GM18498 (cell line): Measurements from ENCODE around the gene VPS33B.
A peak's percentile ranks its signal among the peaks of the same experiment; 100 is the strongest.
"Not testable (repeated sequence)": the region's sequence is repeated elsewhere in the genome, so short reads cannot be mapped to it uniquely, and the experiment has no call there.

Source experiments
- ATAC-seq: cut with Tn5 transposase; IDR thresholded peaks from one replicate; pipeline ENCODE4 v1.9.1; 2021; ENCODE audit warnings: mild to moderate bottlenecking, moderate library complexity; ENCODE audit not compliant: unreplicated experiment

VPS33B gene

DNA sequence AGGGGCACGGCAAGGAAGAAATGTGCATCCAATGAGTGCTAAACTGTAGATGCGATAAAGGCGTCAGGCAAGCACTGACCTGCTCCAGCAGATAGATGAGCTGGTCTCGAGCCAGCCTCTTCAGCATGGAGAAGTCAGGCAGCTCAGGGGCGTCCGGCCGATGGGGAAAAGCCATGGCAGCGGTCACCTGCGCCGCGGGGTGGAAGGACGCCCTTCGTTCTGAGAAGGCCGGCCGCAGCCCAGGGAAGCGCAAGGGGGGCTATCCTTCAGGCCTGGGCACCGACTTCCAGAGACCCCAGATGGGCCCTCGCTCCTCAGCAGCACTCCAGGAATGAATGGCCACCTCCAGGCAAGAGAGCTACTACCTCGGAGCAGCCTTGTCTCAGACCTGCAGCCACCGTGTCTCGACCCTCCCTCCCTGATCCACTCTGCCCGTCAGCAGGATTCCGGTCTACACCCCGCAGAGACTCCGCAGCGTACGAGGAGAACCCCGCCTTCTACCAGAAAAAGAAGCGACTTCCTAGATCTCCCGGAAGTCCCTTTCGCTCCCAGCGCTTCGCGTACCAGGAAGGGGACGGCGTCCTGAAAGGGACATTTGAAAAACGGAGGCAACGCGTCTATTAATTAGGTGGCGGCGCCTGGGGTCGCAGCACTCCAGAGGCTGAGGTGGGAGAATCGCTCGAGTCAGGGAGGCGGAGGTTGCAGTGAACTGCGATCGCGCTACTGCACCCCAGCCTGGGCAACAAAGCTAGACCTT lies at the start of gene VPS33B:
Gene VPS33B (minus strand): TSS at position 520 of the 757 bp plus-strand sequence. CDS start 345 bp downstream, at position 175.
- ATAC-seq: peak; percentile 68

DNA sequence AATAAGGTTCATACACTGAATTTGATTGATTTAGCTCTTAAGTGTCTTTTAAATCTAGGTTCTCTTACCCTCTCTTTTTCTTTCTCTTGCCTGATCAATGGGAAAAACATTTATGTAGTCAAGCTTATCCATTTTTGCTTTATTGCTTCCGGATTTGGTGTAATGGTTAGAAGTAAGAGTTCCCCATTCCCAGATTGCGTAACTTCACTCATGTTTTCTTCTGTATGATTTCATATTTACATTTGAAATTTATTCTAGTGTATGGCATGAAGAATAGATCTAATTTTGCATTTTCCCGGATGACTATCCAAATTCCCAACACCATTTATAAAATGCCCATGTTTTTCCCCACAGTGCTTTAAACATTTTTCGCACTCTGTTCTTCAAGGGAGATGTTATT lies 49.8 kb upstream of the VPS33B start:
- no peak for ATAC-seq

DNA sequence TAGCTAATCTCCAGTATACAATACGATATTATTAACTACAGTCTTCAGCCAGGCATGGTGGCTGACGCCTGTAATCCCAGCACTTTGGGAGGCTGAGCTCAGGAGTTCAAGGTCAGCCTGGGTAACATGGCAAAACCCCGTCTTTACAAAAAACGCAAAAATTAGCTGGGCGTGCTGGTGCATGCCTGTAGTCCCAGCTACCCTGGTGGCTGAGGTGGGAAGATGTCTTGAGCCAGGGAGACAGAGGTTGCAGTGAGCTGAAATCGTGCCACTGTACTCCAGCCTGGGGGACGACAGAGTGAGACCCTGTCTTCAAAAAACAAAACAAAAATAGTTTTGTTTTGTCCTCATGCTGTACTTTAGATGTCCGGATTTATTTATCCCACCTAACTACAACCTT lies 48.5 kb upstream of the VPS33B start:
- ATAC-seq: no peak

DNA sequence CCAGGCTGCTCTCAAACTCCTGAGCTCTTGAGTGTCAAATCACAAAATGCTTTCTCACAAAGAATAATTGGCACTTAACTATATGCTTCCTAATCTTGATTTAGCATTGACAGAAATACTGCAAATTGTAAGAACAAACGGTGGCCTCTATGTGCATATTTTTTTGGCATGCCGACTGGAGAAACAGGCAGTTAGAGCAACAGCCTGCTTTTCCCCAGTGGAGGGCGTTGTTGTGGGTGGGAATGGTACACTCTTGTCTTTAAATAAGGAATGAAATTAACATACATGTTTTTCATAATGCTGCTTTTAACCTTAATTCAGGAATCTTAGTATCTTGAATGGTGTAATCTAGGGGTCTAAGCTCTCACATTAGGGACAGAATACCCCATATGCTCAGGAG lies 46.6 kb upstream of the VPS33B start:
- ATAC-seq: no peak

DNA sequence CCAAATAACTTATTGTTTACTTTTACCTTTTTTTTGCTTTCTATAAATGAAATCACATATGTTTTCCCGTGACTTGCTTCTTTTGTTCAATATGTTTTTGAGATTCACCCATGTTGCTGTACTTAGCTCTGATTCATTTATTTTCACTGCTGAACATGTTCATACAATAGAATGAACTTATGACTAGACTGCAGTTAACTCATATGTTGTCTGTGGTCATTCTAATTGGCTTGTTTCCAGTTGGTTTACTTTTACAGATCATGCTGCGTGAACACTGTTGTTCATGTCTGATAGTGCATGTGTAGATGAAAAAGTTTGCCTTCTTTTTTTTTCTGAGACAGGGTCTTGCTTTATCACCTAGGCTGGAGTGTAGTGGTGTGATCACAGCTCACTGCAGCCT lies 46.0 kb upstream of the VPS33B start:
- ATAC-seq: no peak

DNA sequence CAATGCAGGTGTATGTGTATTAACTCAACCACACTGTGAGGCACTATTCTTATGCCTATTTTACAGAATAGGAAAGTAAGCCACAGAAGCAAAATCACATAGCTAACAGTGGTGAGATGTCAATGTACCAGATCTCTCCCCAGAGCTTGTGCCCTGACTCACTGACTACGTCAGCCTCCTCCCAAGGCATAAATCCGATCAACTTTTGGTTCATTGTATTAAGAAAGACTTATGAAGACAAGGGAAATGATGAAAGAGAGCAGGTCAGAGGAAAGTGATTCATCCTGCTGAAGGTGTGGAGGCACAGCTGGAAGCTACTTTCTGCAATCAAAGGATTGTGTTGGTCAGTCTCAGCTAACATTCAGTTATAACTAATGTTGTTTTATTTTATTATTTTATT lies 44.6 kb upstream of the VPS33B start:
- no peak for ATAC-seq

DNA sequence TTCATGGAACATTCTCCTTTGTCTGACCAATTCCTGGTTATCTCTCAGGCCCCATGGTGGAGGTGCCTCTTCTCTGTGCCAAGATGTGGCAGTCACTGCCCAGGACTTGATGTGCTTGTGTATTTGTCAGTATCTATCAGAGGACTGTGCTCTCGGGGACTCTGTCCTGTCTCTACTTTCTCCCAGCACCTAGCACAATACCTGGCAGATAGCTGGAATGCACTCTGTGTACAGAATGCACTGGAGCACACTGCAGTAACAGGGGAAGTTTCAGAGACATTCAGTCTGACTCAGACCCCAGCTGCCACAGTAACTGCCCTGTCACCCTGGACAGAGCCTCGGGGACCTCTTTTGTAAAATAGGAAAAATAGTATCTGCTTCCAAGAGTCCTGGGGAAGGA lies 43.1 kb upstream of the VPS33B start:
- no peak for ATAC-seq

DNA sequence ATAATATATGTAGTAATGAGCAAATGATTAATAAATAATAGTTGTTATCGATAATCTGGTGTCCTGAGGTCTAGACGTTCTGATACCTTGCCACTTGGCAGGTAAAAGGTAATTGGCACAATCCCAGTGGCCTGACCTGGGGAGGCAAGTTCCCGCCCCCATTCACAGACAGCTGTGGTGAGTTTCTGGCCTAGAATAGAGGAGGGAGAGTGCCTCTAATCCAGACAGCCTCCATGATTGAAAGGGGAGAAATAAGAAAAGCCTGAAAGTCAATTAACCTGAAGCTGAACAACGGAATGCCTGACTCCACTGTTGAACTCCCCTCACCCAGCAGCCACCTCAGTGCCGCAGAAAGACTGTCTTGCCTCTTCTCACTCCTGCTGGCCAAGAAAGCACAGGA lies 39.6 kb upstream of the VPS33B start:
- no peak for ATAC-seq

DNA sequence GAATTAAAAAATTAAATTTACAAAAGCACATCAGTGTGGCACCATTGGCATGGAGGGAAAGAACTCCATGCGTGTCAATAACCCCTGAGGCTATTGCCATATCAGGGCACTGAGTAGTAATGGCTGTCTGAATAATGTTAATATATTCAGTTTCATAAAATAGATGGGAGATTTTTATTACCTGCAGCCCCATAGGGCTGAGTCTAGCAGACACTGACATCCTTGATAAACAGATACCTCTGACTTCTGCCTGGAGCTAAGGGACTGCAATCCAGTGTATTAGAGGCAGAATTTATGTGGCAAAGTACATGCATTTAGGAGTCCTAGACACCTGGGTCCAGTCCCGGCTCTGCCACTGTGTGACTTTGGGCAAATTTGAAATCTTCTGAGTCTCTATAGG lies 38.8 kb upstream of the VPS33B start:
- ATAC-seq: no peak

DNA sequence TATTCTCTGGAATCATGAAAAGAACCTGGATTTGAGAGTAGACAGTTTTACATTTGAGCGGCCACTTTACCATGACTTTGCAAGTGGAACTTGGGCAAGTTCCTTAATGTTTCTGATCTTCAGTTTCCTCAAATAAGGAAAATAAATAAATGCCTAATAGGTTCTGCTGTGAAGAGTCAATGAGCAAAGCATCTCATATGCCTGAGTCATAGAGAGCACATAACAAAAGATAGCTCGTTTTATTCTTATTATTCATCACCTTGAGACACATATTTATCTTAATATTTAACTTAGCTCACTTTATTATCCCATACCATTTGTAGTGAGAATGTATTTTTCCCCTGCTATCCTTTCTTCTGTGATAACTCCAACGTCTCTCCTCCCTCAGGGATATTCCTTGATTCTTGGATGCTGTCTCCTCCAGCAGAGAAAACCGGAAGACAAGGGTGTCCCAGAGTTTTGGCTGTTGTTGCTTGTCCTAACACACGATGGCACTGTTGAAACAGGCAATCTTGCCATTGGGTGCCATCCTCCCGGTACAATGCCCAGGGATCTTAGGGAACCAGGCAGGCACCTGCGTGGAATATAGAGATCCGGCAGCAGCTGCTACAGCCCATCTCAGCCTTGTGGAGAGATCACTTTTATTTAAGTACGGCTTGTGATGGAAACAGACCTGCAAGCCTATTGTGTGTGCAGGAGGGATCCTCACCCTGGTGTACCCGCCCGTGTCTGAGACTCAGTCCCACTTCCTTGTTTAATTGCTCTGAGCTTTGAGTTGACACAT lies 33.3 kb upstream of the VPS33B start:
- peak; percentile 57 for ATAC-seq

DNA sequence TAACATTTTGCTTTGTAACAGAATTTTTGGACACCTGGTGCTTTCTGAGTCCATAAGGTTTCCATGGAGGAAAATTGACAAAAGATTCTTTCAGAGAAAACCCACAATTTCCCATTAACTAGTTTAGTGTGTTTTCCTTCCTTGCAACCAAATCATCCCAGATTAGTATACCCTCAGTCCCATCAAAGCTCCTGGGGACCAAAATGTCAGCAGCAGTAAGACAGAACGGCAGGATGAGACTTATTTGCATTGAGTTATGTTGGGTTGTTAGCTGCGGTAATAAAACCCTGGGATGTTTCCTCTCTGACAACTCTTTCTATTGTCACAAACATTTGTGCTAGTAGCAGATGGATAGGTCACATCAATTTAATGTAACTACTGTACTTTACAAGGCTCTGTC lies 32.4 kb upstream of the VPS33B start:
- no peak for ATAC-seq

DNA sequence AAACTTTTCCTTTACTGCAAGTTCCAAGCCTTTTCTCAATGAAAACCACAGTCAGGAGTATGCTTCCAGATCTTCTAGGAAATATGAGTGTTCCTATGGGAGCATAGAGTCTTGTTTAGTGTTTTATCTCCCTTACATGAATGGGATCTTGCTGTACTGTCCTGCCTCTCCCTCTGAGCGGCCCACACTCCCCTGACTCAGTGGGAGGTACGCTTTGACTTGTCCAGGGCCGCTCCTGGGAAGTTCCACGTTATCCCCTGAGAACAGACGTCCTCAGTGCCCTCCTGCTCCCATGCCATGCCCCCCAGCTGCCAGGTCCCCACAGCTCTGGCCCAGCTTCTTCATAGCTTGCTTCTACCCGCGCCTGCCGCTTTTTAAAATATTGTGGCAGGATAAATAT lies 28.9 kb upstream of the VPS33B start:
- ATAC-seq: no peak

DNA sequence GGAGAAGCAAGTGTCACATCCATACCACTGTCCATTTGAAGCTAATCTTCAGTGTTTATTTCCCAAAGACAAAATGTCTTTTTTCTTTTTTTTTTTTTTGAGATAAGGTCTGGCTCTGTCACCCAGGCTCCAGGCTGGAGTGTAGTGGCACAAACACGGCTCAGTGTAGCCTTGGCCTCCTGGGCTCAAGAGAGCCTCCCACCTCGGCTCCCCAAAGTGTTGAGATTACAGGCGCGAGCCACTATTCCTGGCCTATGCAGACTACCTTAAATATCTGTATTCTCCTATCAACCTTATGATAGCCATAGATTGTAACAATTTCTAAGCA lies 27.7 kb upstream of the VPS33B start:
- ATAC-seq: no peak

DNA sequence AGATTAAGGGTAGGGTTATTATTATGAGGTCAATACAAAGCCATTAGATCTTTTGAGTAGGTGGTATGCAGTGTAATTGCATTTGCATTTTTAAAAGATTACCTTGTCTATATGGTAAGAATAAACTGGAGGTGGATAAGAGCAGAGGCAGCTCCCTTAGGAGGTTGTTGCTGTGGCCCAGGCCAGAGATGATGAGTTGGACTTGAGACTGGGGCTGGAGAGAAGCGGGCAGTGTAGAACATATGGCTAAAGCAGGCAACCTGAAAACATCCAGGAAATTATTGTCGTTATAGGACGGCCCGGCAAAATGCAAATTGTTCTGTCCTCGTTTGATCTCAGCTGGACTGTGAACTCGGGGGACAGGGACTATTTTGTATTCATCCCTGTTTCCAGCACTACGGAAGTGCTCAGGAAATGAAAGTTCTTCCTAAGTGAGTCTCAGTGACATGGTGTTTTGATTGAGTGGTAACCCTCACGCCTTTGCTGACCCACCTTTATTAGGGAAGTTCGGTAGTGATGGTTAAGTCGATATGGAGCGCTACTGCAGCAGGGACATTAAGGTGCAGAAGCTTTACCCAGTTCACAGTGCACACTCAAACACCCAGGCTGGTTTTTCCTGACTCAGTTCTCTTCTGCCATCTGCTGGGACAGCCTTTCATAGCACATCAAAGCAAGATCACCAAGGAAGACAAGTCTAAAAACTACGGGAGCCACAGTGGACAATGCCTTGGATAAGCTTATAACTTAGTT lies 27.2 kb upstream of the VPS33B start:
- no peak for ATAC-seq

DNA sequence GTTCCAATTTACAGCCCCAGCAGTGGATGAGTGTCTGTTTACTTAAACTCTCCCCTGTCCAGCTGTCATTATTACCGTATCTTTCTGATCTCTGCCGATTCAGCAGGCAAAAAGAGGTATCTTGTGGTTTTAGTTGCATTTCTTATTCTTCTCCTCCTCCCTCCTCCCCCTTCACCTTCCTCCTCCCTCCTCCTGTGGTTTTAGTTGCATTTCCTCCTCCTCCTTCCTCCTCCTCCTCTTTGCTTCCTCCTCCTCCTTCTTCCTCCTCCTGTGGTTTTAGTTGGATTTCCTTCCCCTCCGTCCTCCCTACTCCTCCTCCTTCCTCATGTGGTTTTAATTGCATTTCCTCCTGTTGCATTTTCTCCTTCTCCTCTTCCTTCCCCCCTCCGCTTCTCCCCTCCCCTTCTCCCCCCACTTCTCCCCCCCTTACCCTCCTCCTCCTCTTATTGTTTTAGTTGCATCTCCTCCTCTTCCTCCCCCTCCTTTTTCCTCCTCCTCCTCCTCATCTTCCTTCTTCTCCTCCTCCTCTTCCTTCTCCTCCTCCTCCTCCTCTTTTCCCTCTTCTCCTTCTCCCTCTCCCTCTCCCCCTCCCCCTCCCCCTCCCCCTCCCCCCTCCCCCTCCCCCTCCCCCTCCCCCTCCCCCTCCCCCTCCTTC lies 25.3 kb upstream of the VPS33B start:
- ATAC-seq: no peak

DNA sequence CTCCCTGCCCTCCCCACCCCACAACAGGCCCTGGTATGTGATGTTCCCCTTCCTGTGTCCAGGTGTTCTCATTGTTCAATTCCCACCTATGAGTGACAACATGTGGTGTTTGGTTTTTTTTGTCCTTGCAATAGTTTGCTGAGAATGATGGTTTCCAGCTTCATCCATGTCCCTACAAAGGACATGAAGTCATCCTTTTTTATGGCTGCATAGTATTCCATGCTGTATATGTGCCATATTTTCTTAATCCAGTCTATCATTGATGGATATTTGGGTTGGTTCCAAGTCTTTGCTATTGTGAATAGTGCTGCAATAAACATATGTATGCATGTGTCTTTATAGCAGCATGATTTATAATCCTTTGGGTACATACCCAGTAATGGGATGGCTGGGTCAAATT lies 23.7 kb upstream of the VPS33B start:
- ATAC-seq: not testable (repeated sequence)

DNA sequence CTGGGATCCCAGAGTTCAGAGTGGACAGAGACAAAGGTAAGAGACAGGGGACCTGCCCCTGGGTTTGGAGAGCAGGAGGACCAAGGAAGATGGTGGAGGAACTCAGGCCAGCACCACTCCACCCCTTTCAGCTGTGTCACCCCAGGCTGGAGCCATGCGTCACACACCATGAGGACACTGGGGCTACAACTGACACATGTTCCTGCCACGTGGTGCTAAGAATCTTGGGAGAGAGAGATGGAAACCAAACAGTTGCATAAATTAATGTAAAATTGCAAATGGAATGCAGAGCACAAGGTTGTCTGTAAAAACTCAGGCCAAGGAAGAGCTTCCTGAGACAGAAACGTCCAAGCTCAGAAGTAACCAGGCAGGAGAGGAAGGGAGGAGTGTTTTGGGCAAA lies 22.7 kb upstream of the VPS33B start:
- ATAC-seq: no peak

DNA sequence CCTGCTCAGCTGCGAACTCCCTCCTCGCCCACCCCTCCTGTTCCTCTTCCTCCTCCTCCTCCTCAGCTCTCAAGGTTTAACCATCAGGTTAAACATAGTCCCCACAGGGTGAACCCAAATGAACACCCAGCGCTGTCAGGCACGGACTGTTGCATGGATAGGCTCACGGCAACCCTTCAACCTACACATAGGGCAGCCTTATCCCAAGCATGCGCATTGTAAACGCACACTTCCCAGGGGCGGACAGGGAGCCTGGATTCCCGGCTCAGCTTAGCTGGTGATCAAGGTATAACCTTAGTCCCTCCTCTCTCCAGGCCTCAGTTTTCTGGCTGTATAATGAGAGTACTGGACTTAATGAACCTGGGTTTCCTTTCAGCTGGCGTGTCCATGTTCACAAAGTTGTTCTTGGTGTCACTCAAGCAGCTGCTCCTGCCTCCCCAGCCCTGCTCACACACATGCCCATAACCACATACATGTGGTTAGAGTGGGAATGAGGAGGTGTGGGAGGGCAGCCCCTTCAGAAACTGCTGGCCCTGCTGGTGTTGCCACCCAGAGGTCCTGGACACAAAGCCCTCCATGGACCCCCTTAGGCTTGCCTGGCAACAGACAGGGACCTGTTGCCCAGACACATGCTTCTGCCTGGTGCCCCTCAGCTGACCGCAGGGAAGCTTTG lies 20.9 kb upstream of the VPS33B start:
- no peak for ATAC-seq

DNA sequence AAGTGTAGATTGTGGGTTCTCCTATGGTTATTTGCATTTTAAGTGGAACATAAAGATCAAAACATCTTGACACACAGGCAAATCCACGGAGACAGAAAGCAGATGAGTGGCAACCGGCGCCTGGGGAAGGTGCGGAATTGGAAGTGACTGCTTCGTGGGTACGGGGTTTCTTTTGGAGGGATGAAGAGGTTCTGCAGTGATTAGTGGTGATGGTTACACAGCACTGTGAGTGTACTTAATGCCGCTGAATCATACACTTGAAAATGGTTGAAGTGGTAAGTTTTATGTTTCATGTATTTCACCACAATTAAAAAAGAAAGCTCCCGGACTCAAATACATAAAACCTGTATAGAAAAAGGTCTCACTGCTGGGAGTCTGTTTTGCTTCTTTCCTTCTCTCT lies 18.5 kb upstream of the VPS33B start:
- ATAC-seq: no peak

DNA sequence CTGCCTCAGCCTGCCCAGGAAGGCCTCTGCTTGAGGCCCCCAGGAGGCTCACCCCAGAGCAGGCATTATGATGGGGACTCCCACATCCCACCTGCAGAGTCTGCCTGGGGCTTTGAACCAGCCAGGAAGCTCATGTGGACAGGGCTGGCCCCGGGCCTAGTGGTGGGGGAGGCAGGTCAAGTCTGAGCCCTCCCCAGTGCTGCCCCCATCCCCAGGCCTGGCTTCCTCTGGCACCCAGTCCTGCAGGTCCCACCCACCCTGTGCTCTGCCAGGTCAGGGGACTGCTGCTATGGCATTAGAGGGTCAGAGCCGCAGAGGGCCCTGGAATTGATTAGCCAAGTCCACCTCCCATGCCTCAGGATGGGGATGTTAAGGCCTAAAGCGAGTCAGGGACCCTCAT lies 17.6 kb upstream of the VPS33B start:
- no peak for ATAC-seq
